IMR-90 (cell line): Measurements from ENCODE around the gene ZFPM1. TPM values are rescaled to one million over a fixed set of nuclear protein-coding genes. Genes with fewer than 3 reads are reported as not detected.

Experiments
- ATAC-seq: fragments of 200-7000 bp; cut with Tn5 transposase; 2 replicates; pipeline ENCODE4 v1.9.1; 2020; ENCODE audit warnings: low read depth, mild to moderate bottlenecking, moderate library complexity
- BruUV-seq: library from RNA; stranded (reverse); fragments of 400-500 nt; replicated peaks from 2 replicates; lab custom pipeline; 2021; lab: Mats Ljungman, UMichigan
- CTCF ChIA-PET: fragments of 300-600 bp; formaldehyde crosslinking; extraction: SDS; loops from one replicate; lab custom pipeline; 2021; ENCODE audit warnings: antibody characterized with exemption; lab: Yijun Ruan, JAX
- POLR2A ChIA-PET: fragments of 300-600 bp; sonication (Branson Sonifier 250); formaldehyde crosslinking; loops from one replicate; lab custom pipeline; 2022; ENCODE audit warnings: antibody characterized with exemption; ENCODE audit not compliant: unreplicated experiment; lab: Charles Lee
- DNase-seq: peaks from one replicate; pipeline ENCODE4 v3.0.0; 2013
- H2AFZ ChIP-seq: replicated peaks from 2 replicates; pipeline ENCODE3; 2013; ENCODE audit warnings: low read length, mild to moderate bottlenecking; ENCODE audit not compliant: poor library complexity
- H2AK5ac ChIP-seq: 2 replicates; pipeline ENCODE4 v1.6.1; 2013; ENCODE audit warnings: low read depth, low read length, inconsistent platforms
- H2AK9ac ChIP-seq: replicated peaks from 2 replicates; pipeline ENCODE3; 2013; ENCODE audit warnings: mild to moderate bottlenecking, low read depth, low read length, moderate library complexity; ENCODE audit not compliant: poor library complexity
- H2BK120ac ChIP-seq: 2 replicates; pipeline ENCODE4 v1.6.1; 2013; ENCODE audit warnings: low read depth, low read length, inconsistent platforms
- H2BK15ac ChIP-seq: 3 replicates; pipeline ENCODE4 v1.6.1; 2013; ENCODE audit warnings: low read depth, low read length, inconsistent platforms
- H2BK20ac ChIP-seq: 2 replicates; pipeline ENCODE4 v1.6.1; 2013; ENCODE audit warnings: low read depth, mild to moderate bottlenecking, inconsistent platforms, low read length, moderate library complexity
- H2BK5ac ChIP-seq: 2 replicates; pipeline ENCODE4 v1.6.1; 2013; ENCODE audit warnings: mild to moderate bottlenecking, low read depth, low read length, inconsistent platforms; ENCODE audit not compliant: poor library complexity, severe bottlenecking
- H3K14ac ChIP-seq: replicated peaks from 2 replicates; pipeline ENCODE4 v1.6.1; 2013; ENCODE audit warnings: low read depth, low read length, inconsistent platforms
- H3K18ac ChIP-seq: 2 replicates; pipeline ENCODE4 v1.6.1; 2013; ENCODE audit warnings: low read depth, low read length, control low read depth
- H3K23ac ChIP-seq: 2 replicates; pipeline ENCODE4 v1.6.1; 2013; ENCODE audit warnings: low read depth, low read length, inconsistent platforms
- H3K27ac ChIP-seq: 2 replicates; pipeline ENCODE4 v1.5.1; 2013; ENCODE audit warnings: mild to moderate bottlenecking, control low read depth, low read length; ENCODE audit not compliant: insufficient read depth
- H3K27me3 ChIP-seq: 2 replicates; pipeline ENCODE4 v1.6.1; 2013; ENCODE audit warnings: low read length; ENCODE audit not compliant: control insufficient read depth, insufficient read depth
- H3K36me3 ChIP-seq: 2 replicates; pipeline ENCODE4 v1.6.1; 2013; ENCODE audit warnings: low read length, mixed read lengths; ENCODE audit not compliant: control insufficient read depth, insufficient read depth
- H3K4ac ChIP-seq: 2 replicates; pipeline ENCODE4 v1.6.1; 2013; ENCODE audit warnings: low read depth, low read length, inconsistent platforms
- H3K4me1 ChIP-seq: 2 replicates; pipeline ENCODE4 v1.6.1; 2013; ENCODE audit warnings: low read length, mixed read lengths; ENCODE audit not compliant: control insufficient read depth, insufficient read depth
- H3K4me2 ChIP-seq: 2 replicates; pipeline ENCODE4 v1.6.1; 2013; ENCODE audit warnings: low read depth, mild to moderate bottlenecking, control low read depth, low read length, moderate library complexity
- H3K4me3 ChIP-seq: 2 replicates; pipeline ENCODE4 v1.5.1; 2013; ENCODE audit warnings: low read depth, mild to moderate bottlenecking, control low read depth, low read length, moderate library complexity; ENCODE audit not compliant: insufficient read depth
- H3K56ac ChIP-seq: 2 replicates; pipeline ENCODE4 v1.6.1; 2013; ENCODE audit warnings: low read length, inconsistent platforms; ENCODE audit not compliant: insufficient read depth; ENCODE audit errors: extremely low read depth
- H3K79me1 ChIP-seq, 2 experiments: 2 replicates each; pipeline ENCODE4 v1.6.1; 2013; ENCODE audit warnings: low read length in 2 of 2, inconsistent platforms in 1 of 2, low read depth in 1 of 2
- H3K9ac ChIP-seq: 2 replicates; pipeline ENCODE4 v1.6.1; 2013; ENCODE audit warnings: low read depth, low read length, control low read depth
- H3K9me1 ChIP-seq: 2 replicates; pipeline ENCODE4 v1.6.1; 2013; ENCODE audit warnings: low read length, inconsistent platforms; ENCODE audit not compliant: insufficient read depth
- H3K9me3 ChIP-seq: 2 replicates; pipeline ENCODE4 v1.6.1; 2013; ENCODE audit warnings: low read length; ENCODE audit not compliant: control insufficient read depth, insufficient read depth
- H4K20me1 ChIP-seq: 2 replicates; pipeline ENCODE4 v1.6.1; 2013; ENCODE audit warnings: low read length, inconsistent platforms; ENCODE audit not compliant: insufficient read depth
- H4K5ac ChIP-seq: 2 replicates; pipeline ENCODE4 v1.6.1; 2013; ENCODE audit warnings: mild to moderate bottlenecking, low read depth, low read length, control low read depth
- H4K8ac ChIP-seq, 2 experiments: 2 replicates each; pipeline ENCODE4 v1.6.1; 2013; ENCODE audit warnings: low read depth in 2 of 2, low read length in 2 of 2, control low read depth in 1 of 2, inconsistent platforms in 1 of 2
- H4K91ac ChIP-seq: 2 replicates; pipeline ENCODE4 v1.6.1; 2013; ENCODE audit warnings: low read depth, low read length, inconsistent platforms; ENCODE audit not compliant: insufficient read depth
- BHLHE40 ChIP-seq: fragments of 150-350 bp; IDR thresholded peaks from 2 replicates; pipeline ENCODE4 v1.6.1; 2016; ENCODE audit warnings: mild to moderate bottlenecking, low read depth, low read length
- MAFK ChIP-seq: IDR thresholded peaks from 2 replicates; pipeline ENCODE4 v1.6.1; 2012; ENCODE audit warnings: low read depth, low read length, improper control_type of control experiment
- NFE2L2 ChIP-seq: fragments of 150-350 bp; IDR thresholded peaks from 2 replicates; pipeline ENCODE4 v1.6.1; 2016; ENCODE audit warnings: low read depth, mild to moderate bottlenecking, low read length
- POLR2A ChIP-seq: IDR thresholded peaks from 2 replicates; pipeline ENCODE4 v1.6.1; 2012; ENCODE audit warnings: mild to moderate bottlenecking, low read depth, low read length
- RFX5 ChIP-seq: IDR thresholded peaks from 2 replicates; pipeline ENCODE4 v1.8.0; 2012; ENCODE audit warnings: low read depth, mild to moderate bottlenecking, low read length, moderate library complexity
- SMC3 ChIP-seq: fragments of 150-350 bp; IDR thresholded peaks from 2 replicates; pipeline ENCODE4 v1.6.1; 2016; ENCODE audit warnings: low read depth, mild to moderate bottlenecking, antibody characterized with exemption, low read length, moderate library complexity
- WGBS, 2 experiments: methylation state at CpG; one replicate each; pipeline versions ENCODE4 v1.1.5 to v1.1.7; 2013; ENCODE audit warnings: missing lambda C conversion rate in 2 of 2; ENCODE audit not compliant: insufficient read length in 1 of 2; ENCODE audit errors: extremely low coverage in 2 of 2; 5-methylcytosine and 5-hydroxymethylcytosine counted together
- dilution Hi-C: fragments of 300-500 bp; cut with HindIII; formaldehyde crosslinking; loops from one replicate; pipeline ENCODE4 v1.14.3; 2018; ENCODE audit warnings: low sequenced_read_pairs; ENCODE audit not compliant: unreplicated experiment
- in situ Hi-C: fragments of 300-500 bp; cut with MboI; formaldehyde crosslinking; loops from 3 replicates; pipeline ENCODE4 v1.14.3; 2019; ENCODE audit warnings: low sequenced_read_pairs, inconsistent platforms, mixed read lengths
- intact Hi-C: fragments of 100-400 bp; cut with micrococcal nuclease; formaldehyde crosslinking; loops from 2 replicates; pipeline ENCODE4 v1.10.0; 2022
- polyA plus RNA-seq, 3 experiments: library from polyadenylated mRNA; depleted of rRNA; stranded (reverse); fragments of >200 nt; gene quantifications; 2 replicates each; pipeline ENCODE4 v1.2.3, GENCODE V29; 2012; ENCODE audit warnings: low replicate concordance in 1 of 3
- total RNA-seq: library from RNA; depleted of rRNA; stranded (reverse); fragments of >200 nt; gene quantifications from 2 replicates; pipeline ENCODE4 v1.2.3, GENCODE V29; 2012
- TF ChIP-seq, protein P1 (sequence below): fragments of 150-350 bp; IDR thresholded peaks from 2 replicates; pipeline ENCODE4 v1.6.1; 2017; ENCODE audit warnings: mild to moderate bottlenecking, antibody characterized with exemption, low read length, low read depth

ZFPM1 gene
- total and polyA plus RNA-seq, 2 of the 4 experiments (the other 2 are of a cell fraction): 0.36 to 1.1 TPM

DNA sequence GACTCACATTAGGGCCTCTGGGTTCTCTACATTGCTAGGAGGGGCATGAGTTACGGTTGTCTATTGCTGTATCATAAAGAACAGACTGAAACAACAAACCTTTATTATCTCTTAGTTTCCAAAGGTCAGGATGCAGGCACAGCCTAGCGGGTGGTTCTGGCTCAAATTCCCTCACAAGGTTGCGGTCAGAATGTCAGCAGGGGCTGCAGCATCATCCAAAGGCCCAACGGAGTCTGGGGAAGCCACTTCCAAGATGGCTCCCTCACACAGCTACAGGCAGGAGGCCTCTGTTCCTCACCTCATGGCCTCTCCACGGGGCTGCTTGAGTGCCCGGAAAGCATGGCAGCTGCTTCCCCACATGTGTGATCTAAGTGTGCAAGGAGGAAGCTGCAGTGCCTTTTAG, 29.6 kb upstream of the ZFPM1 start:
- H4K8ac ChIP-seq: no peak overlapping the region
- H3K4ac ChIP-seq: no peak overlapping the region
- 92% methylated on average over 3 of the region's 6 CpGs; no CpG with 5 or more reads in 1 of the 2 experiments for WGBS, 2 experiments
- 0 out of 2 replicates have a peak overlapping the region, but pooled peaks have one; percentile 24 for H3K23ac ChIP-seq
- H4K20me1 ChIP-seq: peaks cover 87% of the 10 kb centered on the region
- CTCF ChIA-PET: no interaction called here
- H3K56ac ChIP-seq: no peak overlapping the region
- POLR2A ChIA-PET: no interaction called here
- no peak overlapping the region for H2BK120ac ChIP-seq
- no peak for ATAC-seq
- H2BK20ac ChIP-seq: no peak overlapping the region
- no peak overlapping the region for H3K9ac ChIP-seq
- no peak overlapping the region for H3K4me3 ChIP-seq
- no peaks in the 10 kb centered on the region for H3K9me3 ChIP-seq
- H4K91ac ChIP-seq: no peak overlapping the region
- BruUV-seq: no TSS peak
- no peak overlapping the region for H2AK9ac ChIP-seq
- no peaks in the 10 kb centered on the region; the same call in none of the 2 replicates for H3K4me1 ChIP-seq
- H3K27me3 ChIP-seq: no peaks in the 10 kb centered on the region
- peaks cover 22 to 70% of the 10 kb centered on the region in 2 experiments for H3K79me1 ChIP-seq
- no peak overlapping the region for H2AFZ ChIP-seq
- H2AK5ac ChIP-seq: no peak overlapping the region; the same call in 1 of the 2 replicates
- dilution Hi-C loops: no loop called here
- peaks cover 57% of the 10 kb centered on the region for H3K36me3 ChIP-seq
- in situ Hi-C loops: no loop called here
- H3K18ac ChIP-seq: no peak overlapping the region
- no peak overlapping the region for H3K14ac ChIP-seq
- no peak overlapping the region for H3K4me2 ChIP-seq
- H3K27ac ChIP-seq: no peak overlapping the region
- TF ChIP-seq BHLHE40 (no peak), NFE2L2 (no peak), RFX5 (no peak), MAFK (no peak), POLR2A (no peak), SMC3 (no peak)
- TF ChIP-seq, protein P1, sequence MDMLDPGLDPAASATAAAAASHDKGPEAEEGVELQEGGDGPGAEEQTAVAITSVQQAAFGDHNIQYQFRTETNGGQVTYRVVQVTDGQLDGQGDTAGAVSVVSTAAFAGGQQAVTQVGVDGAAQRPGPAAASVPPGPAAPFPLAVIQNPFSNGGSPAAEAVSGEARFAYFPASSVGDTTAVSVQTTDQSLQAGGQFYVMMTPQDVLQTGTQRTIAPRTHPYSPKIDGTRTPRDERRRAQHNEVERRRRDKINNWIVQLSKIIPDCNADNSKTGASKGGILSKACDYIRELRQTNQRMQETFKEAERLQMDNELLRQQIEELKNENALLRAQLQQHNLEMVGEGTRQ: no peak
- no peak for DNase-seq
- peaks cover 23% of the 10 kb centered on the region for H3K9me1 ChIP-seq
- H2BK15ac ChIP-seq: no peak overlapping the region
- no peak overlapping the region for H2BK5ac ChIP-seq
- intact Hi-C loops: no loop called here
- no peak overlapping the region for H4K5ac ChIP-seq
